Measurements from ENCODE around the gene HERC3.
A peak's percentile ranks its signal among the peaks of the same experiment; 100 is the strongest.

HERC3 gene

DNA sequence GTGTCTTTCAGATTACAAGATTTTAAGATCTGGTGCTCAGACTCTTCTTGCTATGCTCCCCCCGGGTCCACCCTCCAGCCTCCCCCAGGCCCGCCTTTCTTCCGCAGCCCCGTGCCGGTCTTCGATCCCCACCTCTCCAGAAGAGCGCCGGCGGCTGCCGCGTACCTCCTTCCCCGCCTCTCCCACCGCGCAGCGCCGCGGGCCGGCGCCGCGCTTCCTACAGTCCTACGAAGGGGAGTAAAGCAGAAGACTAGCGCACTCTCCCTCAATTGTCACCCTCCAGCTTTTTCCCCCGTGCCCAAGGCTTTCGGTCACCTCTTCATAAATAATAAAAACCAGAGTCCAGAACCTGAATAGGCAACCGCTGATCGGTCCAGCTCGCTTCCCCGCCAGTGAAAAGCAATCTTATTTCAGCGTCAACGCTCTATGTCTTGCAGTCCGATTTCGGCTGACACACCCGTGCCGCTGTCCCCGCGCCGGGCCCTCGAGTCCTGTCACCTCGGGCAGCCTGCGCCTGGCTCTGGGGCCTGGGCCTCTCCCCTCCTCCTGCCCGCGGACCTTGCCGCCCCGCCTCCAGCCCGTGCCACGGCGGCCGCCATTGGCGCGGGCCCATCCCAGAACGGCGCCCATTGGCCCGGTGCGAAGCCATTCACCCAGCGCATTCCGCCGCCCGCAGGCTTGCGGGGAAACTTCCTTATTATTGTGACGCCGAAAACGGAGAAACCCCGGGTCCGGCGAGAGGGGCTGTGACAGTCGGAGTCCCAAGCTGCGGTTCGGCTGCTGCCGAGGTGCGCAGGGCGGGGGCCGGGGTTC, at the start of gene HERC3:
Gene HERC3 (plus strand): TSS at position 694 of the 813 bp plus-strand sequence. CDS start 13,344 bp downstream, outside the sequence.
- DNase-seq (ENCODE audit: low spot score) = peak; percentile 88
- H3K27ac ChIP-seq = peak within 1 kb of the TSS; percentile 89
- ChIA-PET POLR2A (ENCODE audit: low non-redundant PET) (no interaction called here), CTCF (interaction anchor here (0.9 to 1.0 kb wide), 2 partner anchors 53 to 61 kb away, joined by 3 read pairs; no protein-coding TSS in a partner anchor)
- TF ChIP-seq, protein P1, sequence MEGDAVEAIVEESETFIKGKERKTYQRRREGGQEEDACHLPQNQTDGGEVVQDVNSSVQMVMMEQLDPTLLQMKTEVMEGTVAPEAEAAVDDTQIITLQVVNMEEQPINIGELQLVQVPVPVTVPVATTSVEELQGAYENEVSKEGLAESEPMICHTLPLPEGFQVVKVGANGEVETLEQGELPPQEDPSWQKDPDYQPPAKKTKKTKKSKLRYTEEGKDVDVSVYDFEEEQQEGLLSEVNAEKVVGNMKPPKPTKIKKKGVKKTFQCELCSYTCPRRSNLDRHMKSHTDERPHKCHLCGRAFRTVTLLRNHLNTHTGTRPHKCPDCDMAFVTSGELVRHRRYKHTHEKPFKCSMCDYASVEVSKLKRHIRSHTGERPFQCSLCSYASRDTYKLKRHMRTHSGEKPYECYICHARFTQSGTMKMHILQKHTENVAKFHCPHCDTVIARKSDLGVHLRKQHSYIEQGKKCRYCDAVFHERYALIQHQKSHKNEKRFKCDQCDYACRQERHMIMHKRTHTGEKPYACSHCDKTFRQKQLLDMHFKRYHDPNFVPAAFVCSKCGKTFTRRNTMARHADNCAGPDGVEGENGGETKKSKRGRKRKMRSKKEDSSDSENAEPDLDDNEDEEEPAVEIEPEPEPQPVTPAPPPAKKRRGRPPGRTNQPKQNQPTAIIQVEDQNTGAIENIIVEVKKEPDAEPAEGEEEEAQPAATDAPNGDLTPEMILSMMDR (conservative IDR thresholded peaks at IDR 0.05; ENCODE audit: low read depth) = no peak

DNA sequence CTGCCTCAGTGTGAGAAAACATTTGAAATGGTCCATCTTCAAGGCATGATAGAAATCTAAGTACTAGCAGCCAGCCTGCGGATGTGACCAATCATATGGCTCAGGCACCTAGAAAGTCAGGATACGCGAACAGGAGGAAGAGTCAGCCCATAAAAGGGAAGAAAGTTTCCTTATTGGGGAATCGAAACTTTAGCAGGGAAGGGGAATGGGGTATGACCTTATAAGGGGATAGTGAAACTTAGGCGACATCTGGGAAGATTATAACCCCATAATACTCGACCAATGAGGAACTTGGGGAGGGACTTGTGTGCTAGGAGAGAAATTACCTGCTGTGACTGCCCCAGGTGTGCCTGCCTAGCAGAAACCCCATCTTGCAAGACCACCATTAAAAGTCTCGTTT, 42.5 kb upstream of the HERC3 start:
- H3K27ac ChIP-seq = no peak overlapping the region
- DNase-seq (ENCODE audit: low spot score) = no peak
- CTCF ChIA-PET = no interaction called here
- POLR2A ChIA-PET (ENCODE audit: low non-redundant PET) = no interaction called here
- TF ChIP-seq, protein P1 (conservative IDR thresholded peaks at IDR 0.05; ENCODE audit: low read depth) = no peak

DNA sequence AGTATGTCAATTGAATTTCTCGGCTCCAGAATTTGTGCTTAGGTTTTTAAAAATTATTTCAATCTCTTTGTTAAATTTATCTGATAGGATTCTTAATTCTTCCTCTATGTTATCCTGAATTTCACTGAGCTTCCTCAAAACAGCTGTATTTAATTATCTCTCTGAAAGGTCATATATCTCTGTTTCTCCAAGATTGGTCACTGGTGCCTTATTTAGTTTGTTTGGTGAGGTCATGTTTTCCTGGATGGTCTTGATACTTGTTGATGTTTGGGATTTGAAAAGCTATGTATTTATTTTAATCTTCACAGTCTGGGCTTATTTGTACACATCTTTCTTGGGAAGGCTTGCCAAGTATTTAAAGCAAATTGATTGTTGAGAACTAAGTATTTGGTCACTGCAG, 24.7 kb upstream of the HERC3 start:
- no peak for DNase-seq (ENCODE audit: low spot score)
- ChIA-PET POLR2A (ENCODE audit: low non-redundant PET) (no interaction called here), CTCF (no interaction called here)
- H3K27ac ChIP-seq = no peak overlapping the region
- TF ChIP-seq, protein P1 (conservative IDR thresholded peaks at IDR 0.05; ENCODE audit: low read depth) = no peak

DNA sequence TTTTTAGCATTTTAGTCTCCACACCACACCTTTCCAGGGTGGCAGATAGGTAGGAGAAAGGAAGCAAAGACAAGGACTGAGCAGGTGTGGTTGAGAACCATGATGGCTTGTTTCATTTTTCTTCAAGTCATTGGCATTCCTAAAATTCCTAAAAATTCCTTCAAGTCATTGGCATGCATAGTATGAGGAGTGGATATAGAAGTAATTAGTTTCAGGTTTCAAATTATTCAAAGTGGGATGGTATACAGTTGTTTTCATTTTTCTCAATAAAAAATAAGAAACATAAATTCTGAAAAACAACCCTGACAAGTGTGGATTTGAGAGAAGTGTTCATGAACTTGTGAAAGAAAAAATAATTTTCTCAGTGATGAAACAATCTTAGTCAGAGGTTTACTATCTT, 22.3 kb upstream of the HERC3 start:
- DNase-seq (ENCODE audit: low spot score) = no peak
- POLR2A ChIA-PET (ENCODE audit: low non-redundant PET) = no interaction called here
- no peak overlapping the region for H3K27ac ChIP-seq
- CTCF ChIA-PET = no interaction called here
- TF ChIP-seq, protein P1 (conservative IDR thresholded peaks at IDR 0.05; ENCODE audit: low read depth) = no peak

DNA sequence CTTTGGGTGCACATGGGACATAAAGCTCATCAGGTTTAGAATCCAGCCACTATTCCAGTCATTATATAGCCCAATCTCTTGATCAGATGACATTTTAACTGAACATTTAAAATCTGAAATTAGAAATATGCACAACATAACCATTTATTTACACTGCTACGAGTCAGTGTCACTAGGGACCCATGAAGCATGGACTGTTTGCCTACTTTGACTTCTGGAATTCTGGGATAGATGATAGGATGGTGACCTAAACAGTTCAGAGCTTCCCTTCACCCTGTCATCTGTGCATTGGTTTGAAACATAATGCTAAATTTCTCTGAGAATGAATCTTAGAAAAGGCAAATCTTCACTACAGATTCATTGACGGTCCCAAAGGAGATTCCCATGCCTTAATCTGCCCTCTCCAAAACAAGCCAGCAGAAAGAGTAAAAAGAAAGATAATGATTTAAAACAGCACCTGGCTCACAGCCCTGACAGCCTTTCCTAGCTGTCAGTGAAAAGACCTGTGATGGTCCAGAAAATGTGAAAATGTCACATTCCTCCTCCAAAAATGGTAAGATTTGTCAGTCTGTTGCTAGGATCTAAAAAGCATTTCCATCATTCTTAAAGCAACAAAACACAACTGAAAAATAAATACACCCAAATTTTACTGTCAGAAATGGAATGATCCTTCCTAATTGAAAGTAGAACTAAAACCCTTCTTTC, 18.9 kb upstream of the HERC3 start:
- CTCF ChIA-PET = no interaction called here
- DNase-seq (ENCODE audit: low spot score) = no peak
- no peak overlapping the region for H3K27ac ChIP-seq
- POLR2A ChIA-PET (ENCODE audit: low non-redundant PET) = interaction anchor here (1.0 kb wide), 1 partner anchor 20 kb away, joined by 4 read pairs; no protein-coding TSS in a partner anchor
- TF ChIP-seq, protein P1 (conservative IDR thresholded peaks at IDR 0.05; ENCODE audit: low read depth) = no peak

DNA sequence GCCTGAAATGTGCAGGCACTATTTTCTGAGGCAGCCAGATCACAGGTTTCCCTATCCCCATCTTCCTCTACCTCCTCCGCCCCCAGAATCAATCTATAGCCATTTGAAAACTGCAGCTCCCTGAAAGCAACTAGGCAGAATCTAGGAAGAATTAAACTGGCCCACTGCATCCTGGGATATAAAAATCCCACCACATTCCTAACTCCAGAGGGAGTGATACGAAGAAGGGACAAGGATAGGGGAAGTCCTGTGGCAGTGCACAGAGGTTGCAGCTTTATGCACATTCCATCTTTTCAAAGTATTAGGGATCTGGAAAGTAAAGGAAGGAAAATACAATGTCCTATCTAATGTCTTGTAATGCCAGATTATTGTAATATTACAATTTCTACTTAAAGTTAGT, 18.3 kb upstream of the HERC3 start:
- ChIA-PET CTCF (no interaction called here), POLR2A (ENCODE audit: low non-redundant PET) (interaction anchor here (1.0 kb wide), 1 partner anchor 19 kb away, joined by 4 read pairs; no protein-coding TSS in a partner anchor)
- no peak for DNase-seq (ENCODE audit: low spot score)
- H3K27ac ChIP-seq = no peak overlapping the region
- TF ChIP-seq, protein P1 (conservative IDR thresholded peaks at IDR 0.05; ENCODE audit: low read depth) = no peak

Measured in RWPE1 (cell line).